Psoas muscle (tissue), 8 donors: ENCODE results near the gene TFDP1. TPM values are rescaled to one million over a fixed set of nuclear protein-coding genes. Genes with fewer than 3 reads are reported as not detected.
"Not testable (repeated sequence)": the region's sequence is repeated elsewhere in the genome, so short reads cannot be mapped to it uniquely, and the experiment has no call there.

Experiments
- ATAC-seq, 4 donors: fragments of 200-7000 bp; cut with Tn5 transposase; one replicate each; pipeline ENCODE4 v1.9.1; 2020; ENCODE audit warnings: moderate library complexity in 3 of 4, mild to moderate bottlenecking in 2 of 4
- DNase-seq, 2 donors: peaks; one replicate each; pipeline ENCODE4 v3.0.0-alpha.2; 2020
- H3K27ac ChIP-seq: fragments of 200-600 bp; one replicate; pipeline ENCODE4 v1.8.0; 2022
- H3K27me3 ChIP-seq, 3 donors: fragments of 200-600 bp in 1 of 3; one replicate each; pipeline versions ENCODE4 v1.6.1 to v1.8.0; 2013 to 2022; ENCODE audit warnings: low read length in 2 of 3, mild to moderate bottlenecking in 2 of 3, moderate library complexity in 1 of 3; ENCODE audit not compliant: insufficient read depth in 3 of 3
- H3K36me3 ChIP-seq, 2 donors: fragments of 200-600 bp in 1 of 2; one replicate each; pipeline versions ENCODE4 v1.6.1 to v1.8.0; 2013 to 2022; ENCODE audit warnings: low read depth in 1 of 2, mild to moderate bottlenecking in 1 of 2, moderate library complexity in 1 of 2; ENCODE audit not compliant: insufficient read depth in 1 of 2
- H3K4me1 ChIP-seq: fragments of 200-600 bp; one replicate; pipeline ENCODE4 v1.8.0; 2022
- H3K4me3 ChIP-seq: fragments of 200-600 bp; one replicate; pipeline ENCODE4 v1.8.0; 2022; ENCODE audit warnings: mild to moderate bottlenecking
- H3K9me3 ChIP-seq: fragments of 200-600 bp; one replicate; pipeline ENCODE4 v1.8.0; 2022
- CTCF ChIP-seq: fragments of 200-600 bp; IDR thresholded peaks from one replicate; pipeline ENCODE4 v1.8.0; 2022; ENCODE audit warnings: antibody characterized with exemption
- WGBS, 3 donors: extraction: QIAGEN DNeasy Blood & Tissue Kit; methylation state at CpG; one replicate each; pipeline versions ENCODE4 v1.1.6 to v1.1.7; 2013; 5-methylcytosine and 5-hydroxymethylcytosine counted together
- intact Hi-C, 2 donors: fragments of 100-400 bp; cut with DNase I; formaldehyde crosslinking; loops; one replicate each; pipeline versions ENCODE4 v1.11.0 to v1.14.2; 2022
- polyA plus RNA-seq, 3 donors: library from polyadenylated mRNA; stranded (reverse); fragments of 200-250 nt; gene quantifications; one replicate each; pipeline ENCODE4 v1.2.3, GENCODE V29; 2013
- total RNA-seq, 4 donors: library from RNA; stranded (reverse); fragmentation: NEBNext Ultra II Directional in 2 of 4; extraction: Animal tissue kit (Norgen Biotek cat#: 25700) in 2 of 4; gene quantifications; one replicate each; pipeline versions ENCODE4 v1.2.1 to v1.2.4, GENCODE V29; 2021 to 2023
- donor health status: healthy with polysubstance abuse.
- donor health status: DM: no; HTN: no; CAD: no; lungs with moderate emphysema.
- donor health status: Bipolar disorder and iron deficiency.
- donor health status: healthy.
- donor health status: DM: yes; HTN: yes; CAD: no.
- donor health status: DM: no; HTN: no; CAD: no.
- donor health status: DM: no; HTN: no; CAD: no.
- donor health status: DM: yes; HTN: yes; CAD: no.

The TFDP1 gene
- total and polyA plus RNA-seq, 7 donors: 18.8 to 40.2 (median 31.4) TPM

GRCh38 chr13:113560645-113561416 lies 23.7 kb upstream of the TFDP1 start:
- Histone ChIP-seq H3K4me1 (no peaks in the 10 kb centered on the region), H3K4me3 (no peak overlapping the region), H3K36me3 (no peaks in the 10 kb centered on the region), H3K9me3 (no peaks in the 10 kb centered on the region), H3K27ac (no peak overlapping the region), H3K27me3 (peaks cover 0 to 10% (median 0%) of the 10 kb centered on the region in 3 donors)
- intact Hi-C loops: no loop called here
- no peak for DNase-seq
- WGBS, 3 donors: 78 to 86% (median 84%) methylated on average over 18 of the region's 18 CpGs
- no peak for ATAC-seq
- TF ChIP-seq CTCF: no peak

GRCh38 chr13:113561417-113562084 lies 23.0 kb upstream of the TFDP1 start:
- intact Hi-C loops: no loop called here
- WGBS, 3 donors: 70 to 78% (median 77%) methylated on average over 19 of the region's 19 CpGs
- DNase-seq (no peak), ATAC-seq (no peak)
- Histone ChIP-seq H3K27ac (no peak overlapping the region), H3K4me1 (no peaks in the 10 kb centered on the region), H3K4me3 (no peak overlapping the region), H3K27me3 (peaks cover 0 to 10% (median 0%) of the 10 kb centered on the region in 3 donors), H3K36me3 (no peaks in the 10 kb centered on the region), H3K9me3 (no peaks in the 10 kb centered on the region)
- TF ChIP-seq CTCF: no peak

- peak; percentile 56 to 78 (median 58) for ATAC-seq
These were observed 22.3 kb upstream of the TFDP1 start for GRCh38 chr13:113562085-113562749.

GRCh38 chr13:113562844-113563243 lies 21.7 kb upstream of the TFDP1 start:
- TF ChIP-seq CTCF: no peak
- Histone ChIP-seq H3K27ac (no peak overlapping the region), H3K4me3 (no peak overlapping the region), H3K36me3 (no peaks in the 10 kb centered on the region), H3K27me3 (peaks cover 0 to 14% (median 7%) of the 10 kb centered on the region in 3 donors), H3K4me1 (no peaks in the 10 kb centered on the region), H3K9me3 (no peaks in the 10 kb centered on the region)
- WGBS, 3 donors: 72 to 78% (median 73%) methylated on average over 7 of the region's 7 CpGs
- ATAC-seq (no peak), DNase-seq (peak in 1 of 2 donors; percentile 4)
- intact Hi-C loops: no loop called here

More at GRCh38 chr13:113562085-113562749, 22.3 kb upstream of the TFDP1 start:
- Histone ChIP-seq H3K9me3 (no peaks in the 10 kb centered on the region), H3K4me1 (no peaks in the 10 kb centered on the region), H3K36me3 (no peaks in the 10 kb centered on the region), H3K4me3 (no peak overlapping the region), H3K27ac (no peak overlapping the region), H3K27me3 (peaks cover 0 to 14% (median 1%) of the 10 kb centered on the region in 3 donors)
- peak; percentile 51 to 73 for DNase-seq
- TF ChIP-seq CTCF: peak; percentile 57
- intact Hi-C loops: no loop called here
- WGBS, 3 donors: 14 to 19% (median 15%) methylated on average over 14 of the region's 14 CpGs

GRCh38 chr13:113563511-113563910 lies 21.0 kb upstream of the TFDP1 start:
- ATAC-seq, intact Hi-C loops: not testable (repeated sequence)
- 68 to 82% (median 69%) methylated on average over 4 of the region's 4 CpGs for WGBS, 3 donors

More at GRCh38 chr13:113563511-113563910, 21.0 kb upstream of the TFDP1 start:
- H3K27me3 ChIP-seq: peaks cover 0 to 14% (median 9%) of the 10 kb centered on the region in 3 donors
- not testable (repeated sequence) for H3K36me3 ChIP-seq, H3K4me1 ChIP-seq, H3K4me3 ChIP-seq, H3K27ac ChIP-seq, H3K9me3 ChIP-seq
- peak in 1 of 2 donors; percentile 9 for DNase-seq
